GM21786 (cell line): ENCODE results near the gene CTDNEP1.
"Not testable (repeated sequence)": the region's sequence is repeated elsewhere in the genome, so short reads cannot be mapped to it uniquely, and the experiment has no call there.

Experiments used
- ATAC-seq: cut with Tn5 transposase; IDR thresholded peaks from one replicate; pipeline ENCODE4 v1.9.1; 2021; ENCODE audit not compliant: unreplicated experiment

The CTDNEP1 gene

GRCh38 chr17:7249214-7249613 is 2.3 kb downstream of the CTDNEP1 start:
- ATAC-seq: no peak

- ATAC-seq: no peak
Observed at GRCh38 chr17:7248796-7249195, 2.7 kb downstream of the CTDNEP1 start.

GRCh38 chr17:7246779-7247178 is 4.8 kb downstream of the CTDNEP1 start:
- no peak for ATAC-seq

DNA sequence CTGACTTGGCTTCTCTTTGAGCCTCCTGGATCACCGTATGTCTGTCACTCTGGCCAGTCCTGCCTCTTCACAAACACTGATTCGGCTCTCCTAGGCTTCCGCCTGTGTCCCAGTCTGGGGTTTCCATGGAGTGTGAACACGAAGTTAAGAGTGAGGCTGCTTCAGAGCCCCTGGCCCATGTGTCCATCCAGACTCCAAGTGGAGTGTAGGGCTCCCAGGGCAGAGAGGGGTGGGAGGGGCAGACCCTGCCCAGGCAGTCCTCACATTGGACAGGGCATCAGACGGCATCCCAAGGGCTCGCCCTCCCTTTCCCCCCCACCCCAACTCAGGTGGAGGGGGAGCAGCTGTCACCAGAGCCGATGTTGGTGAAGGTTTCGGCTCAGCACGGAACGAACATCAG is 7.7 kb downstream of the CTDNEP1 start:
- ATAC-seq: not testable (repeated sequence)

GRCh38 chr17:7243453-7243729 is 8.1 kb downstream of the CTDNEP1 start:
- ATAC-seq: no peak

DNA sequence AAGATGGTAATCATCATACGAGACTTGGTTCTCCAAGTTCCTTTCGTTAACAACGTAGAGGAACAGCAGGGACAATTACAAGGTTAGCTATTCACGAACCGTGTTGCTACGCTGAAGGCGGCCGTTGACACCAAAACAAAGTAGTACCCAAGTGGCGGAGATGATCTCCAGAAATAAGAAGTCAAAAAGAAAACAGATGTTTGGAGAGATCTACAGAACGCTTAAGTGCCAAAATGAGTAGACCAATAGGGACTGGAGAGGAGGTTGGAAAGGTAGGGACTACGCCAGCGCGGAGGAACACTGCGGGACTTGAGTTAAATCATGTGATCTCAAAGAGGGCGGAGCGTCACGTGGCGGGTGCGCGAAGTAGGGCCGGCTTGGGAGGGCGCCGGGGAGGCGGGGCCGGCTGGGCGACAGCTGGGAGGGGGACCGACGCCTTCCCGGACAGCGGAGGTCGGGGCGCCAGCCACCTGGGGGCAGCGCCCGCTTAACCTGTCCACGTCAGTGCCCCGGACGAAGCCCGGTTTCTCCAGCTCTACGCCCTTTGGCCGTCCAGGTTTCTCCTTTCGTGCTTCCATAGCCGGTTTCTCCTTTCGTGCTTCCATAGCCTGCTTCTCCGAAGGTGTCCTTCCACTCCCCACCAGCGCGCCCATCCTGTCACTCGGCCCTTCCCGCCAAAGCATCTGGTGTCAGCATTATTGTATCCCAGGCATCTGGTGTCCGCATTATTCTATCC is 8.6 kb downstream of the CTDNEP1 start:
- peak; percentile 34 for ATAC-seq

- no peak for ATAC-seq
Observed at GRCh38 chr17:7241783-7242716, 9.5 kb downstream of the CTDNEP1 start, which contains the start of gene GABARAP. GABARAP (minus strand) TSS chr17:7242449; CDS start chr17:7242330, 119 bp downstream.

GRCh38 chr17:7241090-7241733 is 10.3 kb downstream of the CTDNEP1 start:
- ATAC-seq: no peak

DNA sequence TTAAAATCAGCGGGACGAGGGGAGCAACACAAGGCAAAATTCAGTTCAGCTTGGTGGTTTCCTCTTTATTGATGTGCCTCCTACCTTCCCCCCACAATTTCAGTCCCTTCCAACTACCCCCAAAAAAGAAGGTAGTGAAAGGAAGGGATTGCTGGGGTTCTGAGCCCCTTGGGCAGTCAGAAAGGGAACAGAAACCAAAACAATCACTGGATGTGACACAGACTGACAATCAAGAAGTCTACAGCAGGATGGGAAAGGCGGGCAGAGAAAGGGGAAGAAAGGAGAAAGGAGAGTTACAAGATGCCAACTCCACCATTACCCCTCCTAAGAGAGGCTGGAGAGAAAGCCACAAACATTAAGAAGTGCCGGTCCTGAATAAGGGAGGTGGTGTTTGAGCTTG is 11.2 kb downstream of the CTDNEP1 start:
- ATAC-seq: no peak

- ATAC-seq: peak; percentile 55
Observed at GRCh38 chr17:7239091-7240027, 12.2 kb downstream of the CTDNEP1 start, which contains the start of gene PHF23. PHF23 (minus strand) TSS chr17:7239457; CDS start chr17:7239279, 178 bp downstream.

DNA sequence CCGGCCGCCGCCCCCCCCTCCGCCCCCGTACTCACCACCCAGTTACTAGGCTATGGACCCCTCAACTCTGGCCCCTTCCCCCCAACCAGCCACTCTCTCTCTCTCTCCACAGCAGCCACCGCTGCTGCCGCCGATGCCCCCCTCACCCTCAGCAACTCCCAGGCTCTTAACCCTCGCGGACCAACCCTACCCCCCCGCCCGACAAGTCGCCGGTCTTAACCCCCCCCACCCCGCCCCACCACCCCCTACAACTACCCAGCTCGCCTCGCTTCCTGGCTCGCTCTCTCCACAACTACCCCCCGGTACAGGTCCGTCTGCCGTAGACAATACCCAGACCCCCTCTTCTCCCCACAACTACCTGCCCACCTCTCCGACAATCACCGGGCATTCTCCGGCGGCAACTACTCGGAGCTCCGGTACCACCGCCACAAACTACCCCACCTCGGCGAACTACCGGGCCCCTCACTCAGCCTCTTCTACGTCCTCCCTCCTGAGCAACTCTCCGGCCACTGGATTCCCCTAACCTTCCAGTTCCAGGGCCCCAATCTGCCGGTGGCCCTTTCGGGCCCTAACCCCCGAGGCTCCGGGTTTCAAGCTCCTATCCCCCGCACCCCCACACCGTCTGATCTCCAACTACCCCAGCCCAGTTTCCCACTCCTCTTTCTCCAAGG is 13.0 kb downstream of the CTDNEP1 start:
- no peak for ATAC-seq

GRCh38 chr17:7237761-7238419 is 13.6 kb downstream of the CTDNEP1 start:
- no peak for ATAC-seq

- ATAC-seq: no peak
Observed at GRCh38 chr17:7237266-7237760, 14.2 kb downstream of the CTDNEP1 start.

- ATAC-seq: no peak
Observed at GRCh38 chr17:7236808-7237207, 14.7 kb downstream of the CTDNEP1 start.

DNA sequence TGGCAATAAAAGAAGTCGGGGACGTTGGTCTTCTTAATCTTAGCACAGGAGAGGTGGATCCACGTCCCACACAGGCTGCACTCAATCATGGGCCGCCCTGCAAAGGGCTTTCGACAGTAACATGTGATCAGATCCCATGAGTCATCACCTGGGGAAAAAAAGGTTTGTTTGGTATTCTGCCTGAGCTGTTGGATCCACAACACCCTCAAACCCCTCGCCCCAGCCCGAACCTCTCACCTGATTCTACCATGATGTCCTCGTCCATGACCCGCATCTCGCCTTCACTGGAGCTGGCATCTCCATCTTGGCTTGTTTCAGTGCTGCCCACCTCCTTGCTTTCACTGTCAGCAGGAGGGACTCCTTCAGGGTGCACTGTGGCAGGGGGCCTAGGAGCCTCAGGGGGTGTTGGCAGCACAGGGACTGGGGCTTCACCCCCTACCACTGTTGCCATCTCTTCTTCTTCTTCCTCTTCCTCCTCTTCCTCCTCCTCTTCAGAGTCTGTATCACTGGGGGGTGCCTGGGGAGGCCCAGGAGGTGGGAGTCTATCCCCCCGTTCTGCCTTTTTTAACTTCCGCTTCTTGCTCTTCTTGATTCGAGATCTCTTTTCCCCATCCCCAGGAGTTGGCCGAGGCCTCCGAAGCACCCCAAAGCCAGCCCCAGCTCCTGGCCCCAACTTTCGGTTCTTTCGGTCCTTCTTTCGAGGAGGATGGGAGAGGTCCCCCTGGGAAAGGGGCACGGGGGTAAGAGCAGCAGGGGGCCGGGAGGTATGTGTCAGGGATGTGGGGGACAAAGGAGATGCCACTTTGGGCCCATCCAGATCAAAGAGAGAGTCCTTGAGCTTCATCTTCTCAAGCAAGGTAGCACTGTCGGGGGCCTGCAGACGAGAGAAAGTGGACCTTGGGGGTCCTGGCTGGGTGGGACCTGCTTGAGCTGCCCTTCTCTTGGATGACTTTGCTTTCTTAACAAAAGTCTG is 15.6 kb downstream of the CTDNEP1 start:
- no peak for ATAC-seq

DNA sequence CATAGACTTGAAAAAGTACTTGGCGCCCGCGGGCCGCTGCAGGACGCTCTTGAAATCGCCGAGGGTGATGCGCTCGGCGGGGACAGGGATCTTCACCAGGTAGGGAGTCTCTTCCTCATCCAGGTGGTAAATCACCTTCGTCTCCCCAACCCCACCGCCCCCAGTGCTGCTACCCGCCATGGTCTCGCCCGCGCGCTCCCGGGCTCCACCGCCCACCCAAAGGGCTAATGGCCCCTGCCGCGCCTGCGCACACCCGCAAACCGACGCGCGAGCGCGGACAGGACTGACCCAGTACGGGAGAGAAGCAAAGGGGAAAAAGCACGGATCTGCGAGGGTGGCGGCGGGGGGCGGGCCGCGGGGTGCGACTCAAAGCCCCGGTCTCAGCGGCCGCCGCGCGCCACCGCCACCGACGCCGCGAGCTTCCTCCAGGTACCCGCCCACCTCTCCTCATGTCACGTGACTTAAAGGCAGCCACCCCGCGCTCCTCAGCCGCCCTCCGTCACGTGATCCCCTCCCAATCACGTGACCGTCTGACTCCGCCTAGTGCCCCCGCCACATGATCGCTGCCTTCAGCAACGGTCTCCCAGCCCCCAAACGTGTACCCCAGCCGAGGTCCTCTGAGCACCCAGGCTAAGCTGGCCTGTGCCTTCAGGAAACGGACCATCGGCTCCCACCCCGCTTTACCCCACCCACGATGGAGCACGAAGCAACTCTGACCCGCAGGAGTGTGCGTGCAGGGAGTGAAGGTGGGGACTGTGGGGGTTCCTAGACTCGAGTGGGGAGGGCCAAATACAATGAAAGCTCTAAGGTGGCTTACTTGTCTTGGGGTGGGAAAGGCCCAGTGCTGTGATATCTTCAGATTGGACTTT is 17.2 kb downstream of the CTDNEP1 start, which contains the start of gene DVL2:
TSS of gene DVL2 (minus strand) at position 435 of the 869 bp plus-strand sequence. CDS start at position 180, 255 bp downstream.
- ATAC-seq: peak; percentile 46

DNA sequence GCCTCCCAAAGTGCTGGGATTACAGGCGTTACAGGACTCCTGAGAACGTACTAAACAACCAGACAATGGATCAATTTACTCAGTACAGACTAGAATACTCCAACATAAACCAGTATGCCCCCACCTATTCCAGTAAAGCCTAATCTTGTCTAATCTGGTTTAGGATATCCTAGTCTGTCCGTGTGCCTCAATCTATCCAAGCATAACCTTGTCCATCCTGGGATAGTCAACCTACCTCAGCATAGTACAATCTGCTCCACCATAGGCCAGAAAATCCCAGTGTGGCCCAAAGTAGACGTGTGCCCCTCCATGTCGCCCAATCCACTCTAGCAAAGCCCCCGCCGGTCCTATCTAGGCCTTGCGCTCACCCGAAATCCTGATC is 17.8 kb downstream of the CTDNEP1 start:
- no peak for ATAC-seq
